ENCODE results near the gene CHD9. TPM values are rescaled to one million over a fixed set of nuclear protein-coding genes. Genes with fewer than 3 reads are reported as not detected.
"Not testable (repeated sequence)": the region's sequence is repeated elsewhere in the genome, so short reads cannot be mapped to it uniquely, and the experiment has no call there.

CHD9 gene
- total RNA-seq, 1 donor from 2014 or later, result 36.4 TPM

DNA sequence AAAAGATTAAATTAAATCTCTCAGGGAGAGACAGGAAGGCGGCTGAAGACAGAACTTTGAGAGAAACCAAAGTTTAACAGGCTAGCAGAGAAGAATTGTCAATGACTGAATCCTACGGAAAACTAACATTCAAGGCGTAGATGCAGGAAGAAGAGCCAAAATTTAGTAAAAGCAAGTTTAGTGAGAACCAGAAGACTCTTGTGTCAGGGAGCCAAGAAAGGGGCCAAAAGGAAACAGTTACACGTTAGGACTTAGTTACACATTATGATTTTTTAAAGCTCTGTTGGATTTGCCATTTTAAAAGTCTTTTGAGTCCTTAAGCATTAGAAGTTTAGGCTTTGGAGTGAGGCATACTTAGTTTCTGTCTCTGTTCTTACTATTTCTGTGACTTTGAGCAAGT lies 164.6 kb downstream of the CHD9 start:
- DNase-seq (no peak), ATAC-seq (no peak)
- intact Hi-C loops (cut with micrococcal nuclease), result no loop called here

DNA sequence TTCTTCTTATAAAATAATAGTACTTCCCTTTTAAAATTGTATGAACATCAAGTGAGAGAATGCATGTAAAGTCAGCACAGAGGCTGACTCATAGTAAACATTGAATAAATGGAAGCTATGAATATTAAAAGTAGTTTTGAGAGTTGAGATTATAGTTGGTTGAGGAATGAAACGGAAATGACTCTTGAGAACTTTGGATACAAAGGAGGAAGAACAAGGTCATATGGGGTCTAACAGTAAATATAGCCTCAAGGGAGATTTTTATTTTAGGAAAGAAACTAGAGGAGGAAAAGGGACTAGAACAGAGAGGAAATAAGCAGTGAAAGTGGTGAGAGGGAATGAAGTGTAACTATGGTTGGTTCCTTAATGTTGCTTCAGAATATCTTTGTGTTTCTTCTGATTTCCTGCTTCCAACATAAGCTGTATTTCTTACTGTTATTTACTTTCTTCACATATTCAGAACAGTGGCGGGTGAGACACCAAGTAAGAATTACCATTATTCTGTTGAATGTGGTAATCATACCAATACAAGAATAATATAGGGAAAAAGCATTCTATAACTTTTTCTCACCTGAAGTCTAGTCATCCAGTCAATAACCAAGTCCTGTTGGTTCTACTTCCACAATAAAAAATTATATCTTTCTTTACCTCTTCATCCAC lies 165.1 kb downstream of the CHD9 start:
- intact Hi-C loops (cut with micrococcal nuclease), result no loop called here
- DNase-seq, result no peak
- peak; percentile 73 for ATAC-seq

DNA sequence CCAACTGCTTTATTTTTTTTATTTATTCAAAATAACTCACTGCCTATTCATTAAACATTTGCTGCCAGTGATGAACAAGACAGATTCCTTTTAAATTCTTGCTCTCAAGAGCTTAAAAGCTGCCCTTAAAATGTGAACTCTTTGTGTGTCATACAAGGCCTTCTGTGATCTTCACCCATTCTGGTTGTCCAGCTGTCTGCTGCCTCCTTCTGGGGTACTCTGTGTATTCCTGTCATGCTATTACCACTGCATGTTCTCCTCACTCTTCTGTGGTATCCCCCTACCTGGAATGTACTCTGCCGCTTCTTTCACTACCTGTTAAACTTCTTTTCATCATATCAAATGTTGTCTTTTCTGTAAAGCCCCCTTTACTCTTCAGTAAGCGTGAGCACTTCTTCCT lies 165.8 kb downstream of the CHD9 start:
- no peak for DNase-seq
- ATAC-seq, result peak; percentile 67
- intact Hi-C loops (cut with micrococcal nuclease), result no loop called here

DNA sequence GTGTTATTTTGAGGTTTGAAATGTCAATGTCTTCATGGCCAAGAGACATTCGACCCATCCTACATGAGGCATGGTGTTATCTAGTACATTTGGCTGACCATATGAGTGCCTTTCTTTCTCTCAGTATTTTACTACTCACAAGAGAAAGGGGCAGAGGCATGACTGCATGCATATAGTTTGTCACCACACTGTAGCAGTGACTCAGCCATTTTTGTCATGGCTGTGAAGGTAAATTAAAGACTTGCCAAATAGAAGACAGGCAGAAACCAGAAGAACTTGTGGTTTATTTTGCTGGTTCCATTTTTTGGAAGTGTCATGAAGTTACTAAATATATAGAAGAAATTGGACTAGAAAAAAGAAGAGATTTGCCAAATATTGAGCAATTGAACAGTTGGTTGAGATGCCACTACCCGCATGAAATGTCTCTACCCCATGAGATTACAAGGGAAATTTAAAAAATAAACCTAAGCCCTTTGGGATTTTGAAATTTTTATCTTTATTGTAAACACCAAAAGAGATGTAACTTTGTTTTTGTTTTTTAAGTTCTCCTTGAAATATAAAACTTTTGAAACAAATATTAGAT lies 170.3 kb downstream of the CHD9 start:
- intact Hi-C loops (cut with micrococcal nuclease), result no loop called here
- peak; percentile 45 for ATAC-seq

DNA sequence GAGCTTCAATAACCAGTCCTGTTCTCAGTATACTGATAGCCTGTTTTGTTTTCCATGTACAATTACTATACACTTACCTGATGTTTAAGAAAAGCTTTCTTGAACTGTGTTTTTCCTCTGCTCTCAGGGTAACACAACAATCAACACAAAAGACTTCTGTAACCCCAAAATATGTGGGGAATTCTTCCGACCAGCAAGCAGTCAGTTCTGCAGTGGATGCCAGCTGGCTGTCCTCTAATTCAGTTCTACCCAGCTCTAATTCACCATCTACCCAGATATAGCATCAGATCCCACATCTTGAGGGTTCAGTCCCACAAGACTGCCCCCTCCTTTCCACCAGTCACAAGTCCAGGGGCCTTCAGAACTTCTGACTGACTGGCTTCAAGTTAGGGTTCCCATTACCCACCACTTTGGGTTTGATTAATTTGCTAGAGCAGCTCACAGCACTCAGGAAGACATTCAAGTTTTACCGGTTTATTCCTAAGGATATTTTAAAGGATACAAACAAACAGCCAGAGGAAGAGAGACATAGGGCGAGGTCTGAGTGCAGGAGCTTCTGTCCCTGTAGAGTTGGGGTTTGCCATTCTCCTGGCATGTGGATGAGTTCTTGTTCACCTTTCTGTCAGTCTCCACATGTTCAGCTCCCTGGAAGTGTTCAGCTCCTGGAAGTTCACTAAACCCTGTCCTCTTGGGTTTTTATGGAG lies 178.2 kb downstream of the CHD9 start:
- intact Hi-C loops (cut with micrococcal nuclease), result no loop called here
- DNase-seq (no peak), ATAC-seq (no peak)

More for the DNA sequence above, 170.3 kb downstream of the CHD9 start:
- DNase-seq, result no peak

DNA sequence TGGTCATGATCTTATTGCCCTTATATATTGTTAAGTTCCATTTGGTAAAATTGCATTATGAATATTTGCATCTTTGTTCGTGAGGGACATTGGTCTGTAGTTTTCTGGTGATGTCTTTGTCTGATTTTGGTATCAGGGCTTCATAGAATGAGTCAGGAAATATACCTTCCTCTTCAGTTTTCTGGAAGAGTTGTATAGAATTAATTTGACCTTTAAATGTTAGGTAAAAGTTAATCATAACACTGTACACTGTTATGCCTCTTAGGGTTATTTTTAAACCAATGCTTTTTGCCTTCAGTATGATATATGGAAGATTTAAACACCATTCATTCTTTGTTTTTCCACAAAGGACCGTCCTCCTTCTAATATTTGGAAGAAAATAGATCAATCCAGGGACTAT lies 180.0 kb downstream of the CHD9 start:
- intact Hi-C loops (cut with micrococcal nuclease), result no loop called here
- ATAC-seq (no peak), DNase-seq (no peak)

DNA sequence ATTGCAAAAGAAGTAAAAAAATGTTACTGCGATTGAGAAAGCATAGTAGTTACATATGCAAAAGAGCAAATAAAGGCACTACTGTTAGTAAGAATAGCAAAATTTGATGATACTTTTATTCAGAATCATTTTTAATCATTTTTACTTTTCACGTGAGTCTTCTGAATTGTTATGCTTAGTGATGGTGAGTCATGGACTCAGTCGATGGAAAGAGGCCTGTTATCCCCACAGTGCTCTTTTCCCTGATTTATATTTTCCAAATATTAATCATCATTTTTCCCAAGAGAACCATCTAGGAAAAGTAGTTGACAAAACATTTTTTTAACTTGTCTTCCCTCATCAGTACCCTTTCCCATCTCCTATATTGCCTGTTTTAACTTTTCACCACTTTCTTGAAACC lies 181.1 kb downstream of the CHD9 start:
- ATAC-seq (no peak), DNase-seq (no peak)
- intact Hi-C loops (cut with micrococcal nuclease), result no loop called here

DNA sequence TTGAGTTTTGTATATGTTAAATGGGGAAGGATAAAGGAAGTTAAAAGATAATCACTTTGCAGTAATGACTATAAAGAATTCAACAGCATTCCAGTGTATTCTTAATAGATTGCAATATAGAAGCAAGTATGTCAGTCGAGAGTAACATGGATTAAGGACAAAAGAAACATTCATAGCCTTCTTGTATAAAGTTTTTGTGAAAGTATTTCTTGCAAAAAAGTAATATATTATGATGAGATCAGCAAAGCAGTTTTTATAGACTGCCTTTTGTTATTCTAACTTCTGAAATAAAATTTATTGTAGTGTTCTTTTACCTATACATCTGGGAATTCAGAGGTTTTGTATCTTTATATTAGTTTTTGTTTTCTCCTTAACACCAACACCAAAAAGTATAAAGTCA lies 194.5 kb downstream of the CHD9 start:
- ATAC-seq, result no peak
- DNase-seq, result no peak
- intact Hi-C loops (cut with micrococcal nuclease), result no loop called here

DNA sequence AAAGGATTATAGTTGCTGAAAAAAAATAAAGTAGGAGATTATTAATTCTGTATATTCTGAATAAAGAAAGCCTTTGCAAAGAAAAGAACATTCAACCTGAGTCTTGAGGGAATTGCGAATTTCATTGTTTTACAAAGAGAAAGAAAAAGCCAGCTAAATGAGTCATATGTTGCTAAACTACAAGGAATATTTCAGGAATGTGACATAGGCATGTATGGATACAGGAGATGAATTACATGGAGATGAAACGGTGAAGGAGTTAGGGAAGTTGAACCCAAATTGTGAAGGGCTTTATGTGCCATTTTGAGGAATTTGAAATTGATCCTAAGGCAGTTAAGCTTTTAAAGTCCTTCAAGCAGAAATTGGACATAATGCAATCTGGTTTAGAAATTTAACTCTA lies 202.2 kb downstream of the CHD9 start:
- intact Hi-C loops (cut with micrococcal nuclease), result no loop called here
- no peak for ATAC-seq
- no peak for DNase-seq

DNA sequence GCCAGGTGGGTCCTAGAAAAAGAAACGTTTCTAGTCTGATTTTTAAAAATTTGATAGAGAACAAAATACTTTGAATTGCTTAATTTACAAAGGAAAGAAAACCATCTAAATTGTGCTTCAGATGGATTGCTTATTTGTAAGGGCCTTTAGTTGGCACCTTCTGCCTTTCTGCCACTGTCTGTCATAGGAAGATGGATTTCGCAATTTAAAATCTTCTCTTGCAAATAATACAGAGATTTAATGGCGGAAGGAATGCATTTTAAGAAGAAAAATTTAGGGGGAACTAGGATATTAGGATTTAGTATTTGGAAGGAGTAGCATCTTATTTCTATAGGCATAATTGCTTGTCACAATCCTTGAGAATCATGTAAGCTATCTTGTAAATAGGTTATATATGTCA lies 204.0 kb downstream of the CHD9 start:
- intact Hi-C loops (cut with micrococcal nuclease), result no loop called here
- DNase-seq, result no peak

DNA sequence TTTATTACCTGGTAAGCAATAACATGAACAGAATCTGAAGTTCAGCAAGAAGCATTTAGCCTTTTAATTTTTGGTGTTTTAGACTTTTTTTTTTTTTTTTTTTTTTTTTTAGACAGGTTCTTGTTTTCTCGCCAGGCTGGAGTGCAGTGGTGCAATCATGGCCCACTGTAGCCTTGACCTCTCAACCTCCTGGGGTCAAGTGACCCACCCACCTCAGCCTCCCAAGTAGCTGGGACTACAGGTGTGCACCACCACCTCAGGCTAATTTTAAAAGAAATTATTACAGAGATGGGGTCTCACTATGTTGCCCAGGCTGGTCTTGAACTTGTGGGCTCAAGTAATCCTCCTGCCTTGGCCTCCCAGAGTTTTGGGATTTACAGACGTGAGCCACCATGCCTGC lies 206.5 kb downstream of the CHD9 start:
- intact Hi-C loops (cut with micrococcal nuclease), result no loop called here
- ATAC-seq (no peak), DNase-seq (no peak)

More for the DNA sequence above, 204.0 kb downstream of the CHD9 start:
- no peak for ATAC-seq

DNA sequence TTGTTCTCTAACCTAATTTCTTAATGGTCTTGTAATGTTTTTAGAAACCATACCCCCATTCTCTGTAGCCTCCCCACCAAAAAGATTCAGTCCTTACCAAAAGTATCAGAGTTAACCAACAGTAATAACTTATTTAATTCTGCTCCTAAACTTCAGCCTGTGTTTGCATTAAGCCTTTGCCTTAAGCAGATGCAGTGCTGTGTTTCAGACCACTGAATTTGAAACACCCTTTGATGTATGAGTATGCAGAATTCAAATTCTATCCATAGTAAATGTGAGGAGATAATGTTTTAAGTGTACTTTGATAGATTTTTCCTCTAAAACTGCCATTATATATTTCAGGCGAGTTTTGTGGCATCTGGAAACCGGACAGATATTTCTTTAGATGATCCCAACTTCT lies 207.9 kb downstream of the CHD9 start:
- DNase-seq (no peak), ATAC-seq (no peak)
- intact Hi-C loops (cut with micrococcal nuclease), result no loop called here

DNA sequence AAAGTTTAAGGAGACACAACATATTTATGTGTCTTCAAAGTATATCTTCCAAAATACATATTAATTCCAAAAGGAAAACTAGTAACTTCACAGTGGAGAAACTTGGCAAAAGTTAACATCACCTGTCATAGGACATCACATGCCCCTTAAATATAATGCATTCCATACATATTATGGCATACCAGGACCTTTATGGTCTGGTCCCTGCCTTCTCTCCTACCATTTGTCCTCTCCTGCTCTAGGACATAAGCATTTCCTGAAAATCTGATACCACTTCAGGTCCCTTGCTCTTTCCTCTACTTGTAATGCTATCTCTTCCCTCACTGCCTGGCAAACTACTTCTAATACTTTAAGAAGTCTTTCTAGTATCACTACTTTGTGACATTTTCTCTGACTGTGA lies 211.4 kb downstream of the CHD9 start:
- ATAC-seq (no peak), DNase-seq (no peak)
- intact Hi-C loops (cut with micrococcal nuclease), result no loop called here

DNA sequence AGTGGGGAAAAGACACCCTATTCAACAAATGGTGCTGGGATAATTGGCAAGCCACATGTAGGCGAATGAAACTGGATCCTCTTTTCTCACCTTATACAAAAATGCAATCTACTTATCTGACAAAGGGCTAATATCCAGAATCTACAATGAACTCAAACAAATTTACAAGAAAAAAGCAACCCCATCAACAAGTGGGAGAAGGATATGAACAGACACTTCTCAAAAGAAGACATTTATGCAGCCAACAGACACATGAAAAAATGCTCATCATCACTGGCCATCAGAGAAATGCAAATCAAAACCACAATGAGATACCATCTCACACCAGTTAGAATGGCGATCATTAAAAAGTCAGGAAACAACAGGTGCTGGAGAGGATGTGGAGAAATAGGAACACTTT lies 223.7 kb downstream of the CHD9 start:
- DNase-seq; intact Hi-C loops (cut with micrococcal nuclease); ATAC-seq: not testable (repeated sequence)

DNA sequence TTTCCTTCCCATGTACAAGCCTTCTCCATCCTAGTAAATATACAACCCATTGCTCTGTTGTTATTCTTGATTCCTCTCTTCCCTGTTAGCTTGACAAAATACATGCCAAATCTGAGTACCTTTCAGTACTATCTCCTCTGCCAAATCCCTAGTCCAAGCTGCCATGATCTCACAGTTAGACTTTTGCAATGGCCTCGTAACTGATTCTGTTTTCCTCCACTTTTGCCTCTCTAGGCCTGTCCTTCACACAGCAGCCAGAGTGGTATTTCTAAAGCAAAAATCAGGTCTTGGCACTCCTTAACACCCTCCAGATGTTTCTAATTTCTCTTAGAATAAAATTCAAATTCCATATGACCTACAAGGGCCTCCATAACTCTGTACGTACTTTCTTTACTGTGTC lies 226.5 kb downstream of the CHD9 start:
- no peak for ATAC-seq

DNA sequence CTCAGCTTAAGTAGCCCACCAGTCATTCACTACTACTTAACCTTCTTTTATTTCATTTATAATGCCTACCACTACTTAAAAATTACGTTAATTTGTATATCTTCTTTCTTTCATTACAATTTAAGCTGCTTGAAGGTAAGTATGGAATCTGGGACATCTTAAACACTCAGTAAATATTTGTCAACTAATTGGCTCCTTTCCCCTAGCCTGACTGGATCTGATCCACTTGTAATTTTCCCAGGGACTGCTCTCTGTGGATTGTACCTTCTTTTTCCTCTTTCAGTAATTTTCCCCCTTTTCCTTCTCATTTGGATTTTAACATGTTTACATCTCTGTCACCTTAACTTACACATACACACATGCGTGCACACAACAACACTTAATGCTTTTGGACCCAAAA lies 227.1 kb downstream of the CHD9 start:
- DNase-seq (no peak), ATAC-seq (no peak)
- intact Hi-C loops (cut with micrococcal nuclease), result no loop called here

More for the DNA sequence above, 226.5 kb downstream of the CHD9 start:
- intact Hi-C loops (cut with micrococcal nuclease), result no loop called here
- DNase-seq, result no peak

DNA sequence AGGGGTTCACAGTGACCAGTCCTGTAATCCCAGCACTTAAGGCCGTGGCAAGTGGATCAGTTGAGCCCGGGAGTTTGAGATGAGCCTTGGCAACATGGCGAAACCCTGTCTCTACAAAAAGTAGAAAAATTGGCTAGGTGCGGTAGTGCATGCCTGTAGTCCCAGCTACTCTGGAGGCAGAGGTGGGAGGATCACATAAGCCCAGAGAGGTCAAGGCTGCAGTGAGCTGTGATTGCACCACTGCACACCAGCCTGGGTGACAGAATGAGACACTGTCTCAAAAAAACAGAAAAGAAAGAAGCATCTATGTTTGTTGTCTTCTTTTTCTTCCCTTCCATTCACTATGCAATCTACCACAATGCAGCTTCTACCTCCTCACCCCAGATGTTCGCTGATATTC lies 227.5 kb downstream of the CHD9 start:
- DNase-seq (no peak), ATAC-seq (no peak)
- intact Hi-C loops (cut with micrococcal nuclease), result no loop called here

DNA sequence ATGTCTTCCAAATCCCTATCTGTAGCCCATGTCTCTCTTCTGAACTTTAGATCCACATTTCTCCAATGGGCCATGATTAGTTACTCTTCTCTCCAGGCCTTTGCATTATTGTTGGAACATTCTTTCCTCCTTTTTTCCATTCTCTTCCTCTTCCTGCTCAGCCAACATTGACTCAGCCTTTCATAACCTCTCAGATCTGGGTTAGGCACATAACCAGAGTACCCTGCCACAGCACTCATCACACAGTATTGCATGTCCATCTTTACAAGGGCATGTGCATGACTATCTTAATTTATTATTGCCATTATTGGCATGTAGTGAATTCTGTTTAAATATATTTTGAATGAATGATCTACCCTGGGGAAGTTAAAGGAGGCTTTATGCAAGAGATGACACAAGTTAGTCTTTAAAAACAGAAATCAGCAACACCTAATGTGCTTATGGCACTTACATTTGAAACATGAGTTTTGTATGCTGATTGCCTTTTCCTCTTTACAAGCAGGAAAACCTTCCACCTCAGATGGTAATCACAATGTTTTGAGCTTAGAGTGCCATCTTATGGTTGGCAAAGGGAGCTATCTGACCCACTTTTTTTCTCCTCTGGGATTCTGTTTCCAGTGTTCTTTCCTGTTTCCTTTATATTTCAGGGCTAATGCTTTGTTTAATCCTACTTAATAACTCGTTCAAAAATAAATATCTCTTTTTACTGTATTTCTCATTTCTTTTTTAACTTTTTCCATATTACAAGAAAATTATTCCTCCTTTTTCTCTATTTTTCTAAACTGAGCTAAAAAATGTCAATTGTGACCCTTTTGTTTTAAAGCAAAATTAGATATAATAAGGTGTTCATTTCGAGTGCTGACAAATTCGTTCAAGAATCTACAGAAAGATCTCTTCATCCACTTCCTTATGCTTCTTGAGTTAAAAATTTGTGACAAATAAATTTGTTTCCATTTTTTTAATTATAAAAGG lies 228.5 kb downstream of the CHD9 start:
- ATAC-seq, result peak; percentile 21
- no peak for DNase-seq
- intact Hi-C loops (cut with micrococcal nuclease), result no loop called here

DNA sequence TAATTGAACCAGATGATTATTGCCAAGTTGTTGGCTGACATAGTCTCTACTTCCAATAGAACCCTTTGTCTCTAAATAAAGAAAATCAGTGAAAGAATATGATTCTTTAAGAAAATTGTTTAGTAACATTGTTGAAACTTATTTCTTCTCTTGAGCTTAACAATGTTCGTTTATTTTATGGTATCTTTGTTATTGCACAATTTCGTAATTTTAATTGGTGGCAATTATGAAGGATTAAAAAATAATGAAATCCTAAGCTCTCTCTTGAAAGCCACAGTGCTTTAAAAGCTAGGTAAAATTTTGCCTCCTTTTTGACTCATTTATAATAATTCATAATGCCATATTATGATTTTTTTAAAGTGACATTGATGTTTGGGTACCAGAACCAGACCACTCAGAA lies 230.4 kb downstream of the CHD9 start:
- DNase-seq (no peak), ATAC-seq (no peak)
- intact Hi-C loops (cut with micrococcal nuclease), result no loop called here

DNA sequence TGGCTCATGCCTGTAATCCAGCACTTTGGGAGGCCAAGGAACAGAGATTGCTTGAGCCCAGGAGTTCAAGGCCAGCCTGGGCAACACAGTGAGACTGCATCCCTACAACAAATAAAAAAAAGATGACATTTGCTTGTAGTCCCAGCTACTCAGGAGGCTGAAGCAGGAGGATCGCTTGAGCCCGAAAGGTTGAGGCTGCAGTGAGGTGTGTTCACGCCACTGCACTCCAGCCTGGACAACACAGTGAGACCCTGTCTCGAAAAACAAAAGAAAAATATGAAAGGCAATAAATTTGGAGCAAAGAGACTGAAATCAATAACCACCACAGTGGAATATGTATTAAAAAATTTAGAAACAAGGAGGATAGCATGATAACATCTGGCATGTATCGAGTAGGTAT lies 235.7 kb downstream of the CHD9 start:
- intact Hi-C loops (cut with micrococcal nuclease), result no loop called here
- no peak for ATAC-seq
- DNase-seq, result no peak
